ENCODE measurements around the gene NLRC5.
"Not testable (repeated sequence)": the region's sequence is repeated elsewhere in the genome, so short reads cannot be mapped to it uniquely, and the experiment has no call there.

The NLRC5 gene

GRCh38 chr16:57066625-57067024 lies 77.3 kb downstream of the NLRC5 start:
- Histone ChIP-seq H3K79me2 (ENCODE audit: control insufficient read depth, insufficient read depth, low read length, unreplicated experiment) (no peaks in the 10 kb centered on the region), H3K27me3 (ENCODE audit: insufficient read depth, low read length) (no peaks in the 10 kb centered on the region), H3K36me3 (ENCODE audit: insufficient read depth, low read length) (0 out of 2 replicates have a peak, but pooled peaks cover 3% of the 10 kb centered on the region), H3K27ac (ENCODE audit: low read depth, low read length) (no peak overlapping the region), H2AFZ (ENCODE audit: low read length, unreplicated experiment) (no peak overlapping the region), H3K4me1 (ENCODE audit: control insufficient read depth, insufficient read depth, low read length, unreplicated experiment) (peaks cover 4% of the 10 kb centered on the region), H3K4me3 (ENCODE audit: low read depth, low read length) (no peak overlapping the region)

DNA sequence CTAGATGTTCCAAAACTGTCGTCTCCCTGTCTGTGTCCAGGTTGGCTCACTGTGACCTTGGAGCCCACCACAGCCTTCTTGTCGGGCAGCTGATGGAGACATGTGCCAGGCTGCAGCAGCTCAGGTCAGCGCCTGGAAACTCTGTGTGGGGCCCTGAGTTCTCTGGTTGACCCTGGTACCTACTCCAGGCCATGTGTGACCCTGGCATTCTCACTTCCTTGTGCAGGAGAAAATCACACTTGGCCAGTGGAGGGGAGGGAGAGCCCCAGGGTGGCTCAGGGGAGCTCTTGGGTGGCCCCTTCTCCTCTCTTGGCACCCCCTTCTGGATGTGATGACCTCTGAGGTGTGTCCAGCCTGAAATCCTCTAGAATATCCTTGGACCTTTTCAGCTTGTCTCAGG lies 78.0 kb downstream of the NLRC5 start:
- Histone ChIP-seq H3K4me3 (ENCODE audit: low read depth, low read length) (no peak overlapping the region), H3K36me3 (ENCODE audit: insufficient read depth, low read length) (0 out of 2 replicates have a peak, but pooled peaks cover under 1% of the 10 kb centered on the region), H3K27me3 (ENCODE audit: insufficient read depth, low read length) (no peaks in the 10 kb centered on the region), H2AFZ (ENCODE audit: low read length, unreplicated experiment) (no peak overlapping the region), H3K27ac (ENCODE audit: low read depth, low read length) (no peak overlapping the region), H3K79me2 (ENCODE audit: control insufficient read depth, insufficient read depth, low read length, unreplicated experiment) (no peaks in the 10 kb centered on the region), H3K4me1 (ENCODE audit: control insufficient read depth, insufficient read depth, low read length, unreplicated experiment) (peaks cover 8% of the 10 kb centered on the region)

GRCh38 chr16:57069053-57069452 lies 79.7 kb downstream of the NLRC5 start:
- Histone ChIP-seq H3K4me1 (ENCODE audit: control insufficient read depth, insufficient read depth, low read length, unreplicated experiment) (peaks cover 14% of the 10 kb centered on the region), H3K4me3 (ENCODE audit: low read depth, low read length) (no peak overlapping the region), H2AFZ (ENCODE audit: low read length, unreplicated experiment) (no peak overlapping the region), H3K79me2 (ENCODE audit: control insufficient read depth, insufficient read depth, low read length, unreplicated experiment) (no peaks in the 10 kb centered on the region), H3K27me3 (ENCODE audit: insufficient read depth, low read length) (no peaks in the 10 kb centered on the region), H3K27ac (ENCODE audit: low read depth, low read length) (no peak overlapping the region), H3K36me3 (ENCODE audit: insufficient read depth, low read length) (no peaks in the 10 kb centered on the region)

DNA sequence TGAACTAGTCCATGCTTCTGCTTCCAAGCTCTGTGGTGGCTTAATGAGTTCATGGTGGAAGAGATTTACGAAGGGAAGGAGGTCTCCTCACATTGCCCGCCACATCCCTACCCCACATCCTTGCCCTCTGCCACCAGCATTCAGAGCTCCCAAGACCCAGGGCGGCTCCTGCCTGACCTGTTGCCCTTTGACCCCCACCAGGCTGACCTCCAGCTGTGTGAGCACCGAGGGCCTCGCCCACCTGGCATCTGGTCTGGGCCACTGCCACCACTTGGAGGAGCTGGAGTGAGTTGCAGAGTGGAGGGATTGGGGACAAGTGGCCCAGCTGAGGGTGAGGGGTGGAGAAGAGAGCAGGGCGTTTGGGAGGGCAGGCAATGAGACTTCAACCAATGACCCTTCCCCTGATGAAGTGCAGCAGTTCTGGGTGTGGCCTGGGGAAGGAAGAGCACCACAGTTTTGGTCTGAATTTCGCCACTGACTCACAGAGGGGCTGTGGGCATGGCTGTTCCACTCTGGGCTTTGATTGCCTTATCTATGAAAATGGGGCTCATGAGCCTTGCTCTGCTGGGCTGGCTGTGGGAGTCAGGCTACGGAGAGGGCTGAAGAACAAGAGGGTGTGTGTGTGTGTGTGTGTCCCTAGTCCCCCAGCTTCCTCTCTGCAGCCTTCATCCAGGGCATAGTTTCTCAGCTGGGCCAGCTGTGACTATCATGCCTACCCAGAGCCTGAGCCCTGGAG lies 80.4 kb downstream of the NLRC5 start:
- Histone ChIP-seq H3K27me3 (ENCODE audit: insufficient read depth, low read length) (no peaks in the 10 kb centered on the region), H3K4me3 (ENCODE audit: low read depth, low read length) (no peak overlapping the region), H3K36me3 (ENCODE audit: insufficient read depth, low read length) (no peaks in the 10 kb centered on the region), H3K4me1 (ENCODE audit: control insufficient read depth, insufficient read depth, low read length, unreplicated experiment) (peaks cover 14% of the 10 kb centered on the region), H2AFZ (ENCODE audit: low read length, unreplicated experiment) (no peak overlapping the region), H3K27ac (ENCODE audit: low read depth, low read length) (no peak overlapping the region), H3K79me2 (ENCODE audit: control insufficient read depth, insufficient read depth, low read length, unreplicated experiment) (no peaks in the 10 kb centered on the region)

- Histone ChIP-seq H3K4me1 (ENCODE audit: control insufficient read depth, insufficient read depth, low read length, unreplicated experiment) (peaks cover 14% of the 10 kb centered on the region), H3K79me2 (ENCODE audit: control insufficient read depth, insufficient read depth, low read length, unreplicated experiment) (no peaks in the 10 kb centered on the region), H3K27me3 (ENCODE audit: insufficient read depth, low read length) (no peaks in the 10 kb centered on the region), H2AFZ (ENCODE audit: low read length, unreplicated experiment) (no peak overlapping the region), H3K36me3 (ENCODE audit: insufficient read depth, low read length) (no peaks in the 10 kb centered on the region; the same call in 1 of the 2 replicates), H3K4me3 (ENCODE audit: low read depth, low read length) (no peak overlapping the region), H3K27ac (ENCODE audit: low read depth, low read length) (no peak overlapping the region)
Measured at GRCh38 chr16:57070424-57070823, 81.1 kb downstream of the NLRC5 start.

- H3K36me3 ChIP-seq (ENCODE audit: insufficient read depth, low read length): not testable (repeated sequence)
- peaks cover 14% of the 10 kb centered on the region for H3K4me1 ChIP-seq (ENCODE audit: control insufficient read depth, insufficient read depth, low read length, unreplicated experiment)
Measured at GRCh38 chr16:57071081-57071732, 81.8 kb downstream of the NLRC5 start.

DNA sequence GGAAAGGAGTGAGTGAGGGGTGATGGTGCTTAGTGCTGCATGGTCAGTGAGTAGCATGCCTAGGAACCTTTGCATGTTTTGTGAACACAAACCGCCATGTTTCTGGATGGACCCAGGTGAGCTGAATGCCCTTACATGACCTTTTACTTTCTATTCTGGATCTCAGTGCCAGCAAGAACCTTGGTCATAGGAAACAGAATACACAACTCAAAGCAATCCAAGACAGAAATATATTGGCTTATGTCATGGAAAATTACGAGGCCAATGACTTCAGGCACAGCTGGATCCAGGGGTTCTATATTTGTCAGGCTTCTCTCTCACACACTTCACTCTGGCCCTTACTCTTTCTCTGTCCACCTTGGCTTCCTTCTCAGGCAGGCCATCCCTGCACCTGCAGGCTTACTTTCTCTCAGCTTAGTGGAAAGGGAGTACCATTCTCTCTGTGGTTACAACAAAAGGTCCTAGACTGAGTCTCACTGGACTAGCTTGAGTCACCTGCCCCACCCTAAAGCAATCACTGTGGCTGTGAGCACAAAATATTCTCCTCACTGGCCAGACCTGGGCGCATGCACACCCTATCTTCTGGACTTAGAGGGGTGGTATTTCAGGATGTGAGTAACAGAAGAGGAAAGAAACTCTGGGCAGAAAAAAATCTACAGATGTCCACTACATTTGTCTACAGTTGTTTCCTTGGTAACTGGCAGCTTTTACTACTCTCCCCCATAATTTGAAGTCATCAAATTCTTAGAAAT lies 82.7 kb downstream of the NLRC5 start:
- Histone ChIP-seq H3K27me3 (ENCODE audit: insufficient read depth, low read length) (no peaks in the 10 kb centered on the region), H3K4me1 (ENCODE audit: control insufficient read depth, insufficient read depth, low read length, unreplicated experiment) (peaks cover 14% of the 10 kb centered on the region), H3K36me3 (ENCODE audit: insufficient read depth, low read length) (no peaks in the 10 kb centered on the region; the same call in 1 of the 2 replicates), H3K79me2 (ENCODE audit: control insufficient read depth, insufficient read depth, low read length, unreplicated experiment) (no peaks in the 10 kb centered on the region), H2AFZ (ENCODE audit: low read length, unreplicated experiment) (no peak overlapping the region), H3K4me3 (ENCODE audit: low read depth, low read length) (no peak overlapping the region), H3K27ac (ENCODE audit: low read depth, low read length) (peak overlapping the region; percentile 57)

More at GRCh38 chr16:57071081-57071732, 81.8 kb downstream of the NLRC5 start:
- H2AFZ ChIP-seq (ENCODE audit: low read length, unreplicated experiment); H3K27me3 ChIP-seq (ENCODE audit: insufficient read depth, low read length); H3K79me2 ChIP-seq (ENCODE audit: control insufficient read depth, insufficient read depth, low read length, unreplicated experiment); H3K4me3 ChIP-seq (ENCODE audit: low read depth, low read length); H3K27ac ChIP-seq (ENCODE audit: low read depth, low read length): not testable (repeated sequence)

DNA sequence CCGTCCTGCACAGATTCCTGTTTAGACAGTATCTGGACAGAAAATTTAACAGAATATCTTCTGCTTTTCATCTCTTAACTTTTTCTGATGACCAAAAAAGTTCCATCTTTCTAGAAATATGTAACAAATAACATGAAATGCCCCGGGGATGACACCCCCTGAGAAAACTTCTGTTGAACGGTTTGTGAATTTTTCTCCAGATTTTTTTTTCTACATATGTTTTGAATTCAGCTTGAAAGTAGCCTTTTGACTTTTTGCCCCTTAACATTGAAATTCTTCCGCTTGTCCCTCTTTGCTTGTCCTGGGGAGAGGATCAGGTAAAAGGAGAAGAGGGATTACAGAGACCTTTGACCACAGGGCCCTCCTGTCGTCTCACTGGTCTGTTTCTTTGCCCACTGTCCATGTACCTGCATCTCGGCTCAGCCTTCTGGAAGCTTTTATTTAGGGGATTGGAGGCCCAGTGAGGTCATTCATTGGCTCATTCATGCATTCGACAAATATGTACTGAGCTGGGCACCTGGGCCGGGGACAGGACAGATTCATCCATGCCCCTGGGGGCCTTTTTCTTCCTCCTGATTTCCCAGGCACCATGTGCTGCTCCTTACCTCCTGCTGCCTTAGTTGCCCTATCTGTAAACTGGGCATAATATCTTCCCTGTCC lies 83.4 kb downstream of the NLRC5 start:
- no peak overlapping the region for H2AFZ ChIP-seq (ENCODE audit: low read length, unreplicated experiment)
- H3K79me2 ChIP-seq (ENCODE audit: control insufficient read depth, insufficient read depth, low read length, unreplicated experiment): no peaks in the 10 kb centered on the region
- H3K27me3 ChIP-seq (ENCODE audit: insufficient read depth, low read length): no peaks in the 10 kb centered on the region
- H3K27ac ChIP-seq (ENCODE audit: low read depth, low read length): peak overlapping the region; percentile 57
- no peaks in the 10 kb centered on the region; the same call in 1 of the 2 replicates for H3K36me3 ChIP-seq (ENCODE audit: insufficient read depth, low read length)
- peaks cover 14% of the 10 kb centered on the region for H3K4me1 ChIP-seq (ENCODE audit: control insufficient read depth, insufficient read depth, low read length, unreplicated experiment)
- H3K4me3 ChIP-seq (ENCODE audit: low read depth, low read length): no peak overlapping the region

DNA sequence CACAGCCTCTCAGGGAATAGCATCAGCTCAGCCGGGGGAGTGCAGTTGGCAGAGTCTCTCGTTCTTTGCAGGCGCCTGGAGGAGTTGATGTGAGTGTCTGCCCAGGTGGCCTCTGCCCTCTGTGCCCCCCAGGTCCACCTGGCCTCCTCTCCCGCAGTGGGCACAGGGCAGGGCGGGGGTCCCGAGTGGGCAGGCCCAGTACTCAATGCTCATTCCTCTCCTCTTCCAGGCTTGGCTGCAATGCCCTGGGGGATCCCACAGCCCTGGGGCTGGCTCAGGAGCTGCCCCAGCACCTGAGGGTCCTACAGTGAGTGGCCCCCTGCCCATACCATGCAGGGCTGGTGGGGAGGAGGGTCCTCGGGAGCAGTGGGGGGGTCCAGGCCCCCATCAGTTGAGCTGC lies 88.4 kb downstream of the NLRC5 start:
- H3K79me2 ChIP-seq (ENCODE audit: control insufficient read depth, insufficient read depth, low read length, unreplicated experiment): no peaks in the 10 kb centered on the region
- no peaks in the 10 kb centered on the region; the same call in 1 of the 2 replicates for H3K36me3 ChIP-seq (ENCODE audit: insufficient read depth, low read length)
- no peak overlapping the region for H3K27ac ChIP-seq (ENCODE audit: low read depth, low read length)
- no peak overlapping the region for H2AFZ ChIP-seq (ENCODE audit: low read length, unreplicated experiment)
- peaks cover 2% of the 10 kb centered on the region for H3K4me1 ChIP-seq (ENCODE audit: control insufficient read depth, insufficient read depth, low read length, unreplicated experiment)
- no peaks in the 10 kb centered on the region for H3K27me3 ChIP-seq (ENCODE audit: insufficient read depth, low read length)
- no peak overlapping the region for H3K4me3 ChIP-seq (ENCODE audit: low read depth, low read length)

DNA sequence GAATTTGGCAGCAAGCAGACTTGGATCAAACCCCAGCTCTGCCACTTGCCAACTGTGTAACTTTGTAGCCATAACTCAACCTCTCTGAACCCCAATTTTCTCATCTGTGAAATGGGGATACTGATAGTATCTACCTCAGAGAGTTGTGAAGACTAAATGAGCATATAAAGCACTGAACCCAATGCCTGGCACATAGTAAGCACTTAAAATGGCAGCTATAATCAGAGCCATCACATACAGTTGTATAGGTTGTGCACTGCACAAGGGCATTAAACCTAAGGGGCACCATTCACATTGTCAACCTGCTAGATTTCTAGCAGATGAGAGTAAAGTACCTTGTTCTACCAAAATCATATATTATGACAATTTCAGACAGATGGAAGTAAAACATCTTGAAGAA lies 92.4 kb downstream of the NLRC5 start:
- peaks cover 3% of the 10 kb centered on the region for H3K4me1 ChIP-seq (ENCODE audit: control insufficient read depth, insufficient read depth, low read length, unreplicated experiment)
- H3K27me3 ChIP-seq (ENCODE audit: insufficient read depth, low read length): no peaks in the 10 kb centered on the region
- no peaks in the 10 kb centered on the region for H3K79me2 ChIP-seq (ENCODE audit: control insufficient read depth, insufficient read depth, low read length, unreplicated experiment)
- H3K27ac ChIP-seq (ENCODE audit: low read depth, low read length): no peak overlapping the region
- H2AFZ ChIP-seq (ENCODE audit: low read length, unreplicated experiment): no peak overlapping the region
- no peaks in the 10 kb centered on the region for H3K36me3 ChIP-seq (ENCODE audit: insufficient read depth, low read length)
- no peak overlapping the region for H3K4me3 ChIP-seq (ENCODE audit: low read depth, low read length)

Measured in ACC112 (cell line).